ENCODE measurements around the gene SERPINA9.

SERPINA9 gene

GRCh38 chr14:94462763-94463572 is 13.0 kb downstream of the SERPINA9 start:
- H3K9me3 ChIP-seq (ENCODE audit: insufficient read depth, low read length): no peaks in the 10 kb centered on the region
- no peak overlapping the region for H2AFZ ChIP-seq (ENCODE audit: low read depth, low read length, severe bottlenecking)
- H3F3A ChIP-seq (ENCODE audit: insufficient read depth): peaks cover 14% of the 10 kb centered on the region; the same call in 1 of the 2 replicates
- no peaks in the 10 kb centered on the region for H4K20me1 ChIP-seq (ENCODE audit: low read depth, low read length)
- no peaks in the 10 kb centered on the region for H3K9me2 ChIP-seq (replicated peaks; ENCODE audit: insufficient read depth, low read length)
- H3K79me2 ChIP-seq (ENCODE audit: insufficient read depth, low read length): 0 out of 2 replicates have a peak, but pooled peaks cover 4% of the 10 kb centered on the region
- H3K27ac ChIP-seq (ENCODE audit: low read depth, low read length): no peak overlapping the region
- peaks cover 27% of the 10 kb centered on the region; the same call in 1 of the 2 replicates for H3K36me3 ChIP-seq (ENCODE audit: low read length)
- H3K27me3 ChIP-seq (ENCODE audit: low read length): no peaks in the 10 kb centered on the region
- TF ChIP-seq EZH2phosphoT487 (conservative IDR thresholded peaks at IDR 0.05; ENCODE audit: low read length) (no peak), CTCF (IDR thresholded peaks at IDR 0.05; ENCODE audit: insufficient read depth, low read length, poor library complexity, severe bottlenecking) (no peak)
- H3K4me3 ChIP-seq (ENCODE audit: insufficient read depth, low read length, poor library complexity, severe bottlenecking): no peak overlapping the region
- no peak overlapping the region for H3K4me2 ChIP-seq (ENCODE audit: low read depth, low read length, poor library complexity, severe bottlenecking)
- H3K9ac ChIP-seq (ENCODE audit: low read length): no peak overlapping the region

GRCh38 chr14:94462219-94462551 is 13.8 kb downstream of the SERPINA9 start:
- Histone ChIP-seq H3K4me3 (ENCODE audit: insufficient read depth, low read length, poor library complexity, severe bottlenecking) (no peak overlapping the region), H3K4me2 (ENCODE audit: low read depth, low read length, poor library complexity, severe bottlenecking) (no peak overlapping the region), H3K9me2 (replicated peaks; ENCODE audit: insufficient read depth, low read length) (no peaks in the 10 kb centered on the region), H3K36me3 (ENCODE audit: low read length) (peaks cover 19% of the 10 kb centered on the region; the same call in 1 of the 2 replicates), H3K27me3 (ENCODE audit: low read length) (no peaks in the 10 kb centered on the region), H4K20me1 (ENCODE audit: low read depth, low read length) (no peaks in the 10 kb centered on the region), H3F3A (ENCODE audit: insufficient read depth) (peaks cover 14% of the 10 kb centered on the region; the same call in 1 of the 2 replicates), H3K9me3 (ENCODE audit: insufficient read depth, low read length) (no peaks in the 10 kb centered on the region), H2AFZ (ENCODE audit: low read depth, low read length, severe bottlenecking) (no peak overlapping the region), H3K9ac (ENCODE audit: low read length) (no peak overlapping the region), H3K79me2 (ENCODE audit: insufficient read depth, low read length) (no peaks in the 10 kb centered on the region), H3K27ac (ENCODE audit: low read depth, low read length) (no peak overlapping the region)
- TF ChIP-seq EZH2phosphoT487 (conservative IDR thresholded peaks at IDR 0.05; ENCODE audit: low read length) (no peak), CTCF (IDR thresholded peaks at IDR 0.05; ENCODE audit: insufficient read depth, low read length, poor library complexity, severe bottlenecking) (no peak)

GRCh38 chr14:94461526-94462218 is 14.3 kb downstream of the SERPINA9 start:
- peak overlapping the region; percentile 29 for H3K27ac ChIP-seq (ENCODE audit: low read depth, low read length)
- H3K9ac ChIP-seq (ENCODE audit: low read length): no peak overlapping the region
- H3F3A ChIP-seq (ENCODE audit: insufficient read depth): peaks cover 14% of the 10 kb centered on the region; the same call in 1 of the 2 replicates
- H3K4me2 ChIP-seq (ENCODE audit: low read depth, low read length, poor library complexity, severe bottlenecking): no peak overlapping the region
- no peaks in the 10 kb centered on the region for H3K9me3 ChIP-seq (ENCODE audit: insufficient read depth, low read length)
- H3K79me2 ChIP-seq (ENCODE audit: insufficient read depth, low read length): no peaks in the 10 kb centered on the region
- H3K27me3 ChIP-seq (ENCODE audit: low read length): no peaks in the 10 kb centered on the region
- TF ChIP-seq CTCF (IDR thresholded peaks at IDR 0.05; ENCODE audit: insufficient read depth, low read length, poor library complexity, severe bottlenecking) (no peak), EZH2phosphoT487 (conservative IDR thresholded peaks at IDR 0.05; ENCODE audit: low read length) (no peak)
- no peaks in the 10 kb centered on the region for H4K20me1 ChIP-seq (ENCODE audit: low read depth, low read length)
- no peaks in the 10 kb centered on the region for H3K9me2 ChIP-seq (replicated peaks; ENCODE audit: insufficient read depth, low read length)
- H3K36me3 ChIP-seq (ENCODE audit: low read length): peaks cover 19% of the 10 kb centered on the region; the same call in 1 of the 2 replicates
- no peak overlapping the region for H3K4me3 ChIP-seq (ENCODE audit: insufficient read depth, low read length, poor library complexity, severe bottlenecking)
- no peak overlapping the region for H2AFZ ChIP-seq (ENCODE audit: low read depth, low read length, severe bottlenecking)

All from SU-DHL-6 (cell line).